Fibroblast of lung (primary cell): Measurements from ENCODE around the gene CDK10. TPM values are rescaled to one million over a fixed set of nuclear protein-coding genes. Genes with fewer than 3 reads are reported as not detected.
"Not testable (repeated sequence)": the region's sequence is repeated elsewhere in the genome, so short reads cannot be mapped to it uniquely, and the experiment has no call there.

ENCODE experiments used
- DNase-seq, 2 donors: peaks; one replicate each; pipeline versions ENCODE4 v3.0.0 to v3.0.0-alpha.2; 2010; ENCODE audit warnings: low read depth in 2 of 2
- H2AFZ ChIP-seq: 2 replicates; pipeline ENCODE4 v1.5.1; 2012; ENCODE audit warnings: low read length, control low read depth, inconsistent platforms
- H3K27ac ChIP-seq: 2 replicates; pipeline ENCODE4 v1.5.1; 2011; ENCODE audit warnings: low read length, control low read depth; ENCODE audit not compliant: insufficient read depth
- H3K27me3 ChIP-seq: 2 replicates; pipeline ENCODE4 v1.5.1; 2011; ENCODE audit warnings: mild to moderate bottlenecking, low read length; ENCODE audit not compliant: control insufficient read depth, insufficient read depth
- H3K36me3 ChIP-seq: 2 replicates; pipeline ENCODE4 v1.5.1; 2011; ENCODE audit warnings: low read length; ENCODE audit not compliant: control insufficient read depth, insufficient read depth
- H3K4me1 ChIP-seq: 2 replicates; pipeline ENCODE4 v1.5.1; 2011; ENCODE audit warnings: low read length; ENCODE audit not compliant: control insufficient read depth, insufficient read depth; ENCODE audit errors: extremely low read depth
- H3K4me2 ChIP-seq: 2 replicates; pipeline ENCODE4 v1.5.1; 2011; ENCODE audit warnings: low read length, control low read depth; ENCODE audit not compliant: insufficient read depth; ENCODE audit errors: extremely low read depth
- H3K4me3 ChIP-seq, 4 experiments: fragments of 200-600 bp in 1 of 4; sonication (generic) in 1 of 4; replicated peaks in 1 of 4; 2 replicates each; pipeline ENCODE4 v1.5.1; 2011 to 2016; ENCODE audit warnings: low read length in 4 of 4, low read depth in 3 of 4, mild to moderate bottlenecking in 3 of 4, control low read depth in 2 of 4, inconsistent platforms in 1 of 4, mixed read lengths in 1 of 4; ENCODE audit not compliant: insufficient read depth in 1 of 4; ENCODE audit errors: control extremely low read depth in 1 of 4
- H3K79me2 ChIP-seq: 2 replicates; pipeline ENCODE4 v1.5.1; 2012; ENCODE audit warnings: mild to moderate bottlenecking, low read length, inconsistent platforms; ENCODE audit not compliant: control insufficient read depth, insufficient read depth
- H3K9ac ChIP-seq: 2 replicates; pipeline ENCODE4 v1.5.1; 2011; ENCODE audit warnings: mild to moderate bottlenecking, low read length, control low read depth; ENCODE audit not compliant: insufficient read depth
- H3K9me3 ChIP-seq: 2 replicates; pipeline ENCODE4 v1.5.1; 2012; ENCODE audit warnings: low read depth, low read length; ENCODE audit not compliant: control insufficient read depth, insufficient read depth
- H4K20me1 ChIP-seq: 2 replicates; pipeline ENCODE4 v1.5.1; 2011; ENCODE audit warnings: low read length; ENCODE audit not compliant: control insufficient read depth, insufficient read depth; ENCODE audit errors: extremely low read depth
- CTCF ChIP-seq, 2 donors: IDR thresholded peaks in 1 of 2; conservative IDR thresholded peaks in 1 of 2; 1 replicate in 1 of 2; 2 replicates in 1 of 2; pipeline ENCODE4 v1.5.1; 2011 to 2012; ENCODE audit warnings: low read length in 2 of 2, control low read depth in 1 of 2, inconsistent platforms in 1 of 2, low read depth in 1 of 2, mild to moderate bottlenecking in 1 of 2
- EZH2 ChIP-seq: IDR thresholded peaks from 2 replicates; pipeline ENCODE4 v1.5.1; 2012; ENCODE audit warnings: low read length, control low read depth, mild to moderate bottlenecking; ENCODE audit errors: missing control alignments
- polyA plus RNA-seq, 2 donors: library from polyadenylated mRNA; depleted of rRNA in 1 of 2; stranded (reverse) in 1 of 2; unstranded in 1 of 2; fragments of >200 nt; gene quantifications; 2 replicates each; pipeline ENCODE4 v1.2.1, GENCODE V29; 2011 to 2012; ENCODE audit warnings: missing spikeins in 1 of 2
- total RNA-seq: library from RNA; depleted of rRNA; stranded (reverse); fragments of >200 nt; gene quantifications from 2 replicates; pipeline ENCODE4 v1.2.1, GENCODE V29; 2014

The CDK10 gene
- total and polyA plus RNA-seq, 2 donors (not counting 1 experiment from before 2014, with no cell fraction given) = 22.9 to 41.9 TPM

DNA sequence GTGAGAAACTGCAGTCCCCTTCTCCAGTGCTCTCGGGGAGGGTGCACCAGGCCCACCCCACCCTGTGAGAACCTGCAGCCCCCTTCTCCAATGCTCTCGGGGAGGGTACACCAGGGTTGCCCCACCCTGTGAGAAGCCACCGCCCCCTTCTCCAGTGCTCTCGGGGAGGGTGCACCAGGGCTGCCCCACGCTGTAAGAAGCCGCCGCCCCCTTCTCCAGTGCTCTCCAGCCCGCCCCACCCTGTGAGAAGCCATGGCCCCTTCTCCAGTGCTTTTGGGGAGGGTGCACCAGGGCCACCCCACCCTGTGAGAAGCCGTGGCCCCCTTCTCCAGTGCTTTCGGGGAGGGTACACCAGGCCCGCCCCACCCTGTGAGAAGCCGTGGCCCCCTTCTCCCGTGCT is 16.7 kb upstream of the CDK10 start:
- H3K4me1 ChIP-seq = no peaks in the 10 kb centered on the region
- H3K4me2 ChIP-seq = no peak overlapping the region
- H3K36me3 ChIP-seq = no peaks in the 10 kb centered on the region
- H3K79me2 ChIP-seq = no peaks in the 10 kb centered on the region
- H3K27me3 ChIP-seq = no peaks in the 10 kb centered on the region
- H3K9ac ChIP-seq = no peak overlapping the region
- no peak for DNase-seq
- H4K20me1 ChIP-seq = no peaks in the 10 kb centered on the region
- no peaks in the 10 kb centered on the region for H3K9me3 ChIP-seq
- no peak overlapping the region for H3K4me3 ChIP-seq
- H3K27ac ChIP-seq = no peak overlapping the region
- TF ChIP-seq CTCF (conservative IDR thresholded peaks at IDR 0.05 in 1 of 2, IDR thresholded peaks at IDR 0.05 in 1 of 2; ENCODE audit: low read depth in 1 of 2, low read length in 2 of 2) (no peak), EZH2 (no peak)
- H2AFZ ChIP-seq = no peak overlapping the region

GRCh38 chr16:89670496-89671431 is 15.7 kb upstream of the CDK10 start:
- Histone ChIP-seq H2AFZ (no peak overlapping the region), H3K9me3 (no peaks in the 10 kb centered on the region), H3K4me2 (no peak overlapping the region), H3K4me1 (no peaks in the 10 kb centered on the region), H3K36me3 (no peaks in the 10 kb centered on the region), H3K27ac (no peak overlapping the region), H3K79me2 (no peaks in the 10 kb centered on the region), H4K20me1 (no peaks in the 10 kb centered on the region), H3K27me3 (no peaks in the 10 kb centered on the region), H3K4me3 (no peak overlapping the region), H3K9ac (no peak overlapping the region)
- DNase-seq = peak; percentile 22 to 43
- TF ChIP-seq CTCF (conservative IDR thresholded peaks at IDR 0.05 in 1 of 2, IDR thresholded peaks at IDR 0.05 in 1 of 2; ENCODE audit: low read depth in 1 of 2, low read length in 2 of 2) = no peak
- TF ChIP-seq EZH2 = no peak

GRCh38 chr16:89671565-89671964 is 14.9 kb upstream of the CDK10 start:
- not testable (repeated sequence) for H3K36me3 ChIP-seq, H2AFZ ChIP-seq, DNase-seq, H3K4me2 ChIP-seq, H3K4me1 ChIP-seq, H3K4me3 ChIP-seq, H3K9me3 ChIP-seq, H3K27me3 ChIP-seq, H4K20me1 ChIP-seq, H3K27ac ChIP-seq, H3K79me2 ChIP-seq, H3K9ac ChIP-seq
